TTC549 (cell line): Measurements from ENCODE around the gene IL5RA.

Source experiments
- FAIRE-seq: peaks from 2 replicates; lab custom pipeline; 2012; peaks lifted over from hg19 to GRCh38; lab: Jason Lieb, UNC

The IL5RA gene

DNA sequence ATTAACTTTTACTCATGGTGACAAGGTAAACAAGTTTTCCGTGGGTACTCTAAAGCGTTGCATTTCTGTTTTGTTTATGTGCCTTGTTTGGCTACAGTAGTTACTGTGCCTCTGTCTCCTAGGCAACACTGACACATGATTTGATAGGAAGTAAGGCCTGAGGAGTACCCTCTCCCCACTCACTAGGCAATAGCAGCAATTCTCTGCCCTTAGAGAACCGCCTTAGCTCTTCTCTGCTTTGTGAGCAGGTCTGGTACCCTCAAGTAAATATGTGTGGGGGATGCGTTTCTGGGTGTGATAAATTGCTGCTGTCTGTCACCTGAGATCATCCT, at the start of gene IL5RA:
IL5RA (minus strand) TSS at position 76 of the 332 bp plus-strand sequence. CDS start 5,390 bp downstream, outside the sequence.
- FAIRE-seq: no peak

DNA sequence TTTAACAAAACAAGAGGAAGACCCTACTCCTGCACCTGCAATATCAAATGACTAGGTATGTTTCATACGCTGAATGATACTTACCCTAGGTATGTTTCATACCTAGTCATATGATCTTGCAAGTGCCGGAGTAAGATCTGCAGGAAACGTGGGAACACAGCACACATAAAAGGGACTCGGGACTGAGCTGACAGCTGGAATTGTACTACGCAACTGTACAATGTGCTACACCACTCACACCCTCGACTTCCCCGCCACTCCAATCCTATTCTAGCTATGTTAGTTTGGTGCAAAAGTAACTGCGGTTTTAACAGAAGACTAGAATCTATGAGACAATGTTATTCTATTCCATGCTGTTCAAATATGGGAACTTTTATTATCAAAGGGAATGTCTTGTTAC, 47.3 kb upstream of the IL5RA start:
- FAIRE-seq: no peak

DNA sequence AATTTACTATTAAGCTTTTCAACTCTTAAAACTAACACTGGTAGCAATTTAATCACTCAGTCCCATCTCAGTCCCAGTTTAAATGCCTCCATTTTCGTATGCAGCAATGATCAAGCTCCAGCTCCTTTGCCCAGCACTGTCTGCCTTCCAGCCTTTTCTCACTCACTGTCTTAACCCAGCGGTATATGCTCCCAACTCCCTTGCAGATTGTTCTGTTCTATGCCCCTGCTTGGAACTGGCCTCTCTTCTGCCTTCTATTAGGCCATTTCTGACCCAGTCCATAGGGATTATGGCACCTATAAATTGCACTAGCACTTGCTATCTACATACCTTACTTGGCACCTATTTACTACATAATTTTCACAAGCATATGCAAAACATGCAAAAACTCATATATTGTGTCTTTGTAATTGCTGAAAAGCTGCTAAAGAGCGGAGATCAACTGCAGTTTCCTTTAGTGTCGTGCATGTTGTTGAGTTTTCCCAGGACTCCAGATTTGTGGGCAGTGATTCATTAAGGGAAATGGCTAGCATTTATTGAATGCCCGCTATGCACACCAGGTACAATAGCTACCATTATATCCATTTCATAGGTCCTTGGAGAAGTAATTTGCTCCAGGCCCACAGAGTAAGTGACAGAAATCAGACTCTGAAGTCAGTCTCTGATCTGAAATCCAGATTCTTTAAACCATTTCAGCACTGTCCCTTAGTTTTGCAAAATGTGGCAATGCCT, 44.9 kb upstream of the IL5RA start:
- no peak for FAIRE-seq

DNA sequence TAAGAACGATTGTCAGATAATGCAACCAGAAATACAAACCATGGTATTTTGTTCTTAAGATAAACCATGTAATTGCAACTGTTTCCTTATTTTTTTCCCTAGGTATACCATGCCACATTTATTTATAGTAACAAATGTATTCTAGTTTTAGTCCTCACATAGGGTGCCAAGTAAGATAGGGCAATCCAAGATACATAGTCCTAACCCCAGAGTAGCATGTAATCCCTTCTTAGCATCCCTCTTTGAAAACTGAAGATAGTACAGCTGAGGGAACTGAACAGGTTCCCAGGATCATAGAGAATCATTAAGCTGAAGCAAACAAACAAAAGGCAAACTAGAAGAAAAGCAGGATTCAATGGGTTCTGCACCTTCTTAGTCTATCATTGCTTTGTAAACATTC, 41.3 kb upstream of the IL5RA start:
- no peak for FAIRE-seq

DNA sequence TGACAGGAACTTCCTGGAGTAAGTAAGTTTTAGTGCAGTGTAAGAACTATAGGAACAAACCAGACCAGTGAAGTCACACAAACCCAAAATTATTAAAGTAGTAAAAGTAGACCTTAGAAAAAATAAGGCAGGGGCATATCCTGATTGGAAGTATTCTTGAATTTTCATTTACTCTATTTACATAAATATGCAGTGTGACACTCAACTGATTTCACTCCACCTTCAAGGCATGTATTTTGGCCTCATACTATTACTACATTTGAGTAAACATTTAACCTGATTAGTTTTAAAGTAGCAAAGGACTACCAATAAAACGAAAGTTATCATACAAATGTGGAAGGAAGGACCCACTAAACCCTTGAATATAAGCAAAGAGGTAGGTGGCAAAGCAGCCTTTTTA, 39.4 kb upstream of the IL5RA start:
- no peak for FAIRE-seq

GRCh38 chr3:3145831-3146230, 35.7 kb upstream of the IL5RA start:
- no peak for FAIRE-seq

GRCh38 chr3:3141939-3142338, 31.8 kb upstream of the IL5RA start:
- FAIRE-seq: no peak

- no peak for FAIRE-seq
Measured at GRCh38 chr3:3137526-3137925, 27.4 kb upstream of the IL5RA start.

DNA sequence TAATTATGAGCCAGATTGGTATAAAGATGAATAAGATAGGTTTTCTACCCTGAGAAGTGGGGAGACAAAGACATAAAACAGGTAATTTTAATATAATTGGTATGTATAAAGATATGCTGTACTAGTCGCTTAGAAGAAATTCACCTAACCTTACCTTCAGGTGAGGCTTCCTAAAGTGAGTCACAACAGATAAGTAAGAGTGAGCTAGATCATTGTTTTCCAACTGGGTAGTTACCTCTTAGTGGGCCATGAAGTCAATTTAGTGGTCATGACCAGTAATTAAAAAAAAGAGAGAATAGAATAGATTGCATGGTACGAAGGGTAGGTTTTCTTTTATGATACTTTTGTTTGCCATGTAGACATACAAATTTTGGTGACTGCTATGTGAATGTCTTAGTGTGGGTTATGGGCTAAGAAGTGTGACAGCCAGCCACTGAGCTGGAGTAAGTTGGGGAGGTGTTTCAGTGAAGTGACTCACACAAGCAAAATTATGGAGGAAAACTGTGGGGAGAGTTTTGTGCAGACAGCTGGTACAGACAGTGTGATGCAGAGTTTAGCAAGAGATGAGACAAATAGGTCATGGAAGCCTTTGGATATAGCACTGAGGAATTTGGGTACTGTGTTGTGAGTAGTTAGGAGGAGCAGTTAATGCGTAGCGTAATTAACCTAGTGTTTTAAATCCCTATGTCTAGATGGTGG, 24.7 kb upstream of the IL5RA start:
- no peak for FAIRE-seq

DNA sequence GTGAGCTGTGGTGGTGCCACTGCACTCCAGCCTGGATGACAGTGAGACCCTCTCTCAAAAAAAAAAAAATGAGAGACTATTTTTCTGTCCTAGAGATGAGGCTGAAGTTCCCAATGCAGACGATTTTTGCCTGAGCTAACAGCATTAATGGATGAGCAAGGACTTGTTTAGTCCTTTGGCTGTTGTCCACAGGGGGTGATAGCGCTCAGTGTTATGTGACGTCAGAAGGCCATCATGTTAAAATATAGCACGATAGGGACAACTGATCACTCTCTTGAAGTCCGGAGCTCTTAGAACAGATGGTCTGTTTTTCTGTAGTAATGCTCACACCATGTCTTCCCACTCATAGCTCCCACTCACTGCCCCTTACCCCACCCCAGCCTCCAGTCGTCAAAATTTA, 23.3 kb upstream of the IL5RA start:
- FAIRE-seq: no peak

DNA sequence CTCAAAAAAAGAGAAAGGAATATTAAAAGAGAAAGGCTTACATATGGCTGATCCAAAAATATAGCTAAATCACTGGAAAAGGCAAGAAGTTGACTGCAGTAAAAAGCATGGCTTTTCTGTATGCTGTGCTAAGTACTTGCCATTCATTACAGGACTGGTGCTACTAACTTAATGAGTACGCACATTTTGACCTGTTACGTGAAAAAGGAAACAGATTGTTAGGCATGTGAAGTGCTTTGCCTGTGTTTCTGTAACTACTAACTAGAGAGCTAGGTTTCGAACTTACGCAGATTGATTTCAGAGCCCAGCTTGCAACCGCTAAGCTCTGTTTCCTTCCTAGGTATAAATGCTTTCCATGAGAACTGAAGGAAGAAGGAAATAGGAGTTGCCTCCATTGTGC, 19.4 kb upstream of the IL5RA start:
- FAIRE-seq: no peak

- no peak for FAIRE-seq
Measured at GRCh38 chr3:3127432-3128010, 17.3 kb upstream of the IL5RA start.

- FAIRE-seq: no peak
Measured at GRCh38 chr3:3126477-3127431, 16.6 kb upstream of the IL5RA start, which contains the start of gene TRNT1. TRNT1 (plus strand) TSS chr3:3126940; CDS start chr3:3129041, 2,101 bp downstream.

GRCh38 chr3:3125977-3126376, 15.8 kb upstream of the IL5RA start:
- FAIRE-seq: no peak

GRCh38 chr3:3119393-3119851, 9.2 kb upstream of the IL5RA start:
- FAIRE-seq: no peak

DNA sequence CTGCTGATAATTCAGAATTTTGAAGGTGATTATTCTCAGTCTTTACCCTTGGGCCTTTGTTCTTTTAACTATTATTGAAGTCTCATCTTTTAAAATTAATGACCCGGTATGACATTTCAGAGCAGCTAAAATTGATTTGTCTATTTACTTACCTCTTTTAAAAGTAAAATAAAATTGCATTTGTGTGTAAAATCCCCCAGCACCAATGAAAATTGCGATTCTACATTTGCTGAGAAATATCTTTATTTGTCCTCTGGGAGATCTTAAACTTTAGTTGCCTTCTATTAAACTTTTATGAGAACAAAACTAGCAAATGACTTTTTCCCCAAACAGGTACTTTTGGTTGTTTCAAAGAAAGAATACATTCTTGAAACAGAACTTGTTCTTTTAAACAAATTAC, 7.5 kb upstream of the IL5RA start:
- no peak for FAIRE-seq

- no peak for FAIRE-seq
Measured at GRCh38 chr3:3113042-3113709, 3.0 kb upstream of the IL5RA start.

- no peak for FAIRE-seq
Measured at GRCh38 chr3:3110749-3111361, 681 bp upstream of the IL5RA start.

DNA sequence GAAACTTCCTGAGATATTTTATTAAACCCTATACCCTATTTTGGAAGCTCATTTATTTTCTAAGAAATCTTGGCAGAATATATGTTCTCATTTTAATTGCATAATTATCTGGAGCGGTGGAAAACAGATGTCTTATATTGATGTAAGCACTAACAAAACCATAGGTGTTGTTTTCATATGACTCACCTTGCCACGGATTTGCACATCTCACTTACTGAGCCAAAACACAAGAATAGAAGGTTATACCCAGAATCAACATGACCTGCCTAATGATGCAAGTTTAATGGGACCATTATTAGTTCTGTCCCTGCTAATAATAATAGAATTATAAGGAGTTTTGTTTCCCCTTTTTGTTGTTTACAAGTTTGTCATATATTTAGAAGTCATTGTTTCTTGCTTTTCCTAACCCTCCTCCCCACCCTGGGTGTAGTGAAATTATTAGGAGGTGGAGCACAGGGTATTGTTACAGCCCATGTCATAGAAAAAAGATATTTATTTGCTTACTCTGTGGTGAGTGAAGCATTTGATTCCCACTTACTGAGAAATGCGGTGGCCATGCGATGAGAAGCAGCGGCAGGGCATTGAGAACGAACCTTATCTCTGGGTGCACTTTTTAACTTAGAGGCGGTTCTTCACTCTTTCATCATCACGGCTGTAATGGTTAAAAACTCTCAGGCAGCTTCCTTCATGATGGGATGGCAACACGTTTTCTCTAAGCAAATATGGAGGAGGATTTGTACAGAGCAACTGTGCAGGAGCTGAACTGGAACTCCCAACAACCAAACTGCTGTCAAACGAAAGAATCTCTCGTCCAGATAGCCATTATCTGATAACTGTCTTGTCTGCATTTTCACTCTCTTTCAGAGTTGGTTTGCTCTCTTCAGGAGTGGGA, 521 bp downstream of the IL5RA start:
- FAIRE-seq: no peak

DNA sequence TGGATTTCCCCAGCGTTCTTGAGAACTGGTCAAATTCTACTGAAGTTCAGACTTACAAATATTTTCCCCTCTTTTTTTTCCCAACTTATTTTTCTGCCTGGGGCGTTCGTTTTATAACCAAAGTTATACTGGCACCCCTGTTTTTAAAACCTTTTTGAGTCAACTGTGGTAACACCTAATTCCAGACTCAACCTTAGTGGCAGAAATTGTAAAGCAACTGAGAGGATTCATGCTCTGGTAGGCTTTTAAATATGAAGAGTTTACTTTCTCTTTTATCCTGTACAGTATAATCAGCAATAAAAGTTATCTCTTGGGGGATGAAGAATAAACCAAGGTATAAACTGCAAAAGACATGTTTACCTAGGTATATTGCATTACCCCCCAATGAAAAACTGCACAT, 2.3 kb downstream of the IL5RA start:
- no peak for FAIRE-seq
